ENCODE results near the gene PTPRN2. TPM values are rescaled to one million over a fixed set of nuclear protein-coding genes. Genes with fewer than 3 reads are reported as not detected.

PTPRN2 gene
- total and polyA plus RNA-seq, 2 of the 8 experiments (the other 6 are each of a cell fraction or from before 2014, with no cell fraction given): 2.6 to 4.5 TPM

DNA sequence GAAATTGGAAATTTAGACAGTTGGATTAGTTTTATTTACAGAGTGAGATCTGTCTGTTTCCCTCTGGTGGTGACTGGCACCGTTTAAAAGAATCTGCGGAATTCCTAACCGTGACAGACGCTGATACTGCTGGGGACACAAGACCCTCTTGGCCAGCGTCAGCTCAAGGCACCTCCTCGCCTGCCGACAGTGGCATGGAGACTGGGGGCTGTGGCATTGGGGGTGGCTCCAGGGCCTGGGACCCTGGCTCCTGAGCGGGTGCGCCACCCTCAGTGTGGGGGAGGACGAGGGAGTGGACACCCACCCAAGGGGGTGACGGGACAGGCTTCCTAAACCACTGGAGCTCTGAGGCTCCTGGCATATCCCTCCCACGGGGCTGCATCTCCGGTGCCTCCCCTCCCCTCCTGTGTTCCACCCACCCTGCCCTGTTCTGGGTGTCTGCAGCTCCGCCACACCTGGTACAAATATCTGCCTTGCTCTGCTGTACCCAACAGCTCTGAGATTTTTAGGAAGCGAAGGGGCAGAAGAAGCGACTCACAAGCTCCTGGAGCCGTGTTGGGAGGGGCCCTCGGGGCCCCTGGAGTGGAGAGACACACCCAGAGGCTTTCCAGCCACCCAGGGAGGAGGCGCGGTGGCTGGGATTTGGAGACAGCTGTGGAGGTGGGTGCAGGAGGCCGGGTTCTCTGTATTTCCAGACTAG lies 1072.1 kb downstream of the PTPRN2 start:
- no peak overlapping the region for H2BK120ac ChIP-seq (replicated peaks; ENCODE audit: low read depth, low read length)
- no peak overlapping the region for H3K27ac ChIP-seq (ENCODE audit: low read depth, low read length)
- no peak overlapping the region for H2AK5ac ChIP-seq (ENCODE audit: low read depth, low read length)
- no peak overlapping the region for H3K23ac ChIP-seq (ENCODE audit: insufficient read length)
- H2BK5ac ChIP-seq (ENCODE audit: low read depth, low read length): no peak overlapping the region
- no peak overlapping the region for H2BK12ac ChIP-seq (ENCODE audit: low read depth, low read length)
- no peak overlapping the region for H2AFZ ChIP-seq (ENCODE audit: low read length)
- H3K18ac ChIP-seq (ENCODE audit: extremely low read depth, low read length): no peak overlapping the region
- H3K4me2 ChIP-seq (ENCODE audit: insufficient read depth in 1 of 2, low read depth in 2 of 2, low read length in 2 of 2): no peak overlapping the region
- 87% methylated on average over 21 of the region's 21 CpGs; no CpG with 5 or more reads in 1 of the 2 experiments for WGBS, 2 experiments (ENCODE audit: extremely low coverage in 1 of 2, insufficient coverage in 1 of 2, insufficient read length in 1 of 2, insufficient replicate concordance in 2 of 2, low coverage in 1 of 2, low lambda C conversion rate in 2 of 2, missing lambda C conversion rate in 1 of 2)
- peaks cover 0 to 3% (median 1%) of the 10 kb centered on the region in 4 experiments; a peak in 1 of 7 replicates for H3K4me1 ChIP-seq (replicated peaks in 1 of 4; ENCODE audit: control insufficient read depth in 3 of 4, insufficient read depth in 4 of 4, low read length in 3 of 4)
- no peaks in the 10 kb centered on the region for H3K23me2 ChIP-seq (ENCODE audit: low read depth, low read length)
- no peaks in the 10 kb centered on the region for H3K27me3 ChIP-seq (replicated peaks in 1 of 4; ENCODE audit: control insufficient read depth in 3 of 4, extremely low read depth in 1 of 4, insufficient read depth in 3 of 4, low read length in 3 of 4)
- POLR2A ChIA-PET (ENCODE audit: partially characterized antibody): no interaction called here
- no peak overlapping the region for H4K5ac ChIP-seq (ENCODE audit: insufficient read length, low read depth, low read length)
- CTCF ChIA-PET (ENCODE audit: partially characterized antibody): interaction anchor here (0.8 to 1.5 kb wide), 4 partner anchors 34 to 83 kb away, joined by 3 to 5 read pairs (median 4); no protein-coding TSS in a partner anchor
- DNase-seq (ENCODE audit: low read depth in 1 of 2, low spot score in 2 of 2) (no peak), FAIRE-seq (no peak)
- no peaks in the 10 kb centered on the region for H3K36me3 ChIP-seq (ENCODE audit: control insufficient read depth in 2 of 4, insufficient read depth in 4 of 4, low read length in 3 of 4)
- H3K14ac ChIP-seq (ENCODE audit: insufficient read length): no peak overlapping the region
- no peaks in the 10 kb centered on the region for H4K20me1 ChIP-seq (replicated peaks in 1 of 2; ENCODE audit: control insufficient read depth in 1 of 2, insufficient read depth in 2 of 2, low read length in 2 of 2)
- no peaks in the 10 kb centered on the region for H3K79me2 ChIP-seq (ENCODE audit: control insufficient read depth in 1 of 2, insufficient read depth in 2 of 2, low read length in 2 of 2)
- no peak overlapping the region for H3K56ac ChIP-seq (replicated peaks; ENCODE audit: insufficient read length, low read depth, low read length)
- H3K4ac ChIP-seq (replicated peaks; ENCODE audit: insufficient read length, low read depth, low read length): no peak overlapping the region
- H3K9ac ChIP-seq (replicated peaks in 1 of 4; ENCODE audit: extremely low read depth in 1 of 4, low read depth in 3 of 4, low read length in 3 of 4): no peak overlapping the region
- no peak overlapping the region; the same call in 1 of the 2 replicates for H4K8ac ChIP-seq (ENCODE audit: extremely low read depth, insufficient read depth, low read length)
- no peak overlapping the region for H2BK20ac ChIP-seq (ENCODE audit: low read length)
- no peak overlapping the region for H2BK15ac ChIP-seq (ENCODE audit: low read length)
- no peaks in the 10 kb centered on the region; a peak in 1 of 4 replicates for H3K9me3 ChIP-seq (ENCODE audit: insufficient read depth in 2 of 2, low read depth in 1 of 2, low read length in 1 of 2)
- H3K4me3 ChIP-seq (ENCODE audit: extremely low read depth in 1 of 4, insufficient read depth in 2 of 4, low read depth in 3 of 4, low read length in 4 of 4): no peak overlapping the region
- no peak overlapping the region for H4K91ac ChIP-seq (replicated peaks; ENCODE audit: insufficient read length, low read length)
- H3K79me1 ChIP-seq (ENCODE audit: low read depth, low read length): peaks cover 3% of the 10 kb centered on the region; the same call in 1 of the 2 replicates

Measured in H1 (cell line).